CD14-positive monocyte (primary cell): ENCODE results near the gene THRB. TPM values are rescaled to one million over a fixed set of nuclear protein-coding genes. Genes with fewer than 3 reads are reported as not detected.

Experiments
- DNase-seq, 3 donors: peaks; one replicate each; pipeline ENCODE4 v3.0.0-alpha.2; 2011 to 2022
- H2AFZ ChIP-seq: 2 replicates; pipeline ENCODE4 v1.6.0; 2012; ENCODE audit warnings: mild to moderate bottlenecking, low read depth, low read length, inconsistent platforms; ENCODE audit not compliant: insufficient read depth, poor library complexity, severe bottlenecking
- H3K27ac ChIP-seq, 2 donors: 1 replicate in 1 of 2; 2 replicates in 1 of 2; pipeline ENCODE4 v1.5.1; 2012 to 2013; ENCODE audit warnings: low read length in 2 of 2, control low read depth in 1 of 2, inconsistent platforms in 1 of 2, low read depth in 1 of 2, mild to moderate bottlenecking in 1 of 2
- H3K27me3 ChIP-seq, 2 donors: one replicate each; pipeline versions ENCODE4 v1.6.0 to v1.6.1; 2011 to 2013; ENCODE audit warnings: low read length in 2 of 2; ENCODE audit not compliant: control insufficient read depth in 2 of 2, insufficient read depth in 2 of 2
- H3K36me3 ChIP-seq, 2 donors: replicated peaks in 1 of 2; 1 replicate in 1 of 2; 2 replicates in 1 of 2; pipeline versions ENCODE4 v1.5.1 to v1.6.1; 2012 to 2013; ENCODE audit warnings: low read length in 2 of 2, control low read depth in 1 of 2, inconsistent platforms in 1 of 2, mild to moderate bottlenecking in 1 of 2; ENCODE audit not compliant: insufficient read depth in 2 of 2, control insufficient read depth in 1 of 2
- H3K4me1 ChIP-seq, 2 donors: 1 replicate in 1 of 2; 2 replicates in 1 of 2; pipeline versions ENCODE4 v1.5.1 to v1.6.1; 2012 to 2013; ENCODE audit warnings: low read length in 2 of 2, control low read depth in 1 of 2, inconsistent platforms in 1 of 2, mild to moderate bottlenecking in 1 of 2, moderate library complexity in 1 of 2; ENCODE audit not compliant: insufficient read depth in 2 of 2, control insufficient read depth in 1 of 2
- H3K4me2 ChIP-seq: replicated peaks from 2 replicates; pipeline ENCODE3; 2012; ENCODE audit warnings: low read length, moderate library complexity, mild to moderate bottlenecking; ENCODE audit not compliant: poor library complexity, severe bottlenecking; ENCODE audit errors: extremely low read depth
- H3K4me3 ChIP-seq, 3 experiments: fragments of 200-600 bp in 1 of 3; sonication (generic) in 1 of 3; replicated peaks in 1 of 3; 1 replicate in 2 of 3; 2 replicates in 1 of 3; pipeline ENCODE4 v1.5.1; 2011 to 2013; ENCODE audit warnings: low read length in 3 of 3, mild to moderate bottlenecking in 3 of 3, control low read depth in 2 of 3, low read depth in 2 of 3, inconsistent platforms in 1 of 3, moderate library complexity in 1 of 3
- H3K79me2 ChIP-seq: 2 replicates; pipeline ENCODE4 v1.6.0; 2012; ENCODE audit warnings: mild to moderate bottlenecking, control low read depth, inconsistent platforms, low read length, moderate library complexity; ENCODE audit not compliant: insufficient read depth
- H3K9ac ChIP-seq: 2 replicates; pipeline ENCODE4 v1.6.0; 2017; ENCODE audit warnings: low read length, mild to moderate bottlenecking; ENCODE audit not compliant: insufficient read depth, poor library complexity, severe bottlenecking
- H3K9me3 ChIP-seq, 2 donors: replicated peaks in 1 of 2; 1 replicate in 1 of 2; 2 replicates in 1 of 2; pipeline versions ENCODE4 v1.5.1 to v1.6.1; 2012 to 2013; ENCODE audit warnings: low read length in 2 of 2, control low read depth in 1 of 2; ENCODE audit not compliant: control insufficient read depth in 1 of 2, insufficient read depth in 1 of 2
- H4K20me1 ChIP-seq: 2 replicates; pipeline ENCODE4 v1.6.0; 2012; ENCODE audit warnings: mild to moderate bottlenecking, low read length, control low read depth, moderate library complexity; ENCODE audit not compliant: insufficient read depth
- H3K27ac Mint-ChIP-seq, 7 donors: one replicate each; pipeline ENCODE4 v1.8.0; 2020; ENCODE audit warnings: mild to moderate bottlenecking in 7 of 7, mixed read lengths in 7 of 7, moderate library complexity in 6 of 7, inconsistent platforms in 2 of 7
- H3K27me3 Mint-ChIP-seq, 3 donors: one replicate each; pipeline ENCODE4 v1.8.0; 2021 to 2022; ENCODE audit warnings: low read depth in 3 of 3, mild to moderate bottlenecking in 3 of 3, mixed read lengths in 3 of 3, moderate library complexity in 3 of 3, inconsistent platforms in 1 of 3
- H3K36me3 Mint-ChIP-seq, 2 donors: one replicate each; pipeline ENCODE4 v1.8.0; 2020; ENCODE audit warnings: mixed read lengths in 2 of 2, inconsistent platforms in 1 of 2, mild to moderate bottlenecking in 1 of 2
- H3K4me1 Mint-ChIP-seq: one replicate; pipeline ENCODE4 v1.8.0; 2020; ENCODE audit warnings: mild to moderate bottlenecking, mixed read lengths
- H3K4me3 Mint-ChIP-seq, 2 donors: one replicate each; pipeline ENCODE4 v1.8.0; 2020; ENCODE audit warnings: mild to moderate bottlenecking in 2 of 2, mixed read lengths in 2 of 2, moderate library complexity in 1 of 2
- H3K9me3 Mint-ChIP-seq, 7 donors: one replicate each; pipeline ENCODE4 v1.8.0; 2020 to 2022; ENCODE audit warnings: mixed read lengths in 7 of 7, mild to moderate bottlenecking in 6 of 7, moderate library complexity in 6 of 7, inconsistent platforms in 2 of 7
- WGBS: methylation state at CpG from one replicate; pipeline ENCODE4 v1.1.5; 2013; ENCODE audit warnings: missing lambda C conversion rate; ENCODE audit not compliant: insufficient coverage; 5-methylcytosine and 5-hydroxymethylcytosine counted together
- intact Hi-C, 2 donors: fragments of 100-400 bp; cut with micrococcal nuclease; formaldehyde crosslinking; loops; one replicate each; pipeline versions ENCODE4 v1.15.0 to v1.15.1; 2023
- polyA plus RNA-seq, 3 donors: library from polyadenylated mRNA; depleted of rRNA in 1 of 3; unstranded in 2 of 3; stranded (reverse) in 1 of 3; fragments of 300-500 nt in 2 of 3; fragments of >200 nt in 1 of 3; fragmentation: Illumina TruSeq in 2 of 3; gene quantifications; 1 replicate in 2 of 3; 2 replicates in 1 of 3; pipeline ENCODE4 v1.2.3, GENCODE V29; 2012 to 2021
- TF ChIP-seq, protein P1 (sequence below): fragments of 200-600 bp; IDR thresholded peaks from one replicate; pipeline ENCODE4 v1.8.0; 2022; ENCODE audit warnings: antibody characterized with exemption, mild to moderate bottlenecking

The THRB gene
- polyA plus RNA-seq, 3 donors: 0.05 TPM; not detected in 2

DNA sequence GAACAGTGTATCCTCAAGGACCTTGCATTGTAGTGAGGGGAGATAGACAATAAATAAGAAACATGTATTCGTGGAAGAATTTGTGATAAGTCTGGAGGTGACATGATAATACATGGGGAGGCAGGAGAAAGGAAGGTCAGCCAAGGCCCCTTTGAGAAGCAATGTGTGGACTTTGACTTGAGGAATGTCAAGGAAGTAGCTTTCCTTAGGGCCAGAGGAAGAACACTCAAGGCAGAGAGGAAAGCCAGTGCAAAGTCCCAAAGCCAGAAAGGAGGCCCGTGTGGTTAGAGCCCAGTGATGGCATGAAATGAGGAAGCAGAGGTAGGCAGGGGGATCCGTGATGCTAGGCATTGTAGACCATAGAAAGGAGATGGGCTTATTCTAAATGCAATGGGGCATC is 357.3 kb downstream of the THRB start:
- H3K9me3 Mint-ChIP-seq: peaks cover 0 to 1% (median 0%) of the 10 kb centered on the region in 7 donors
- no peak overlapping the region for H3K4me2 ChIP-seq
- TF ChIP-seq, protein P1, sequence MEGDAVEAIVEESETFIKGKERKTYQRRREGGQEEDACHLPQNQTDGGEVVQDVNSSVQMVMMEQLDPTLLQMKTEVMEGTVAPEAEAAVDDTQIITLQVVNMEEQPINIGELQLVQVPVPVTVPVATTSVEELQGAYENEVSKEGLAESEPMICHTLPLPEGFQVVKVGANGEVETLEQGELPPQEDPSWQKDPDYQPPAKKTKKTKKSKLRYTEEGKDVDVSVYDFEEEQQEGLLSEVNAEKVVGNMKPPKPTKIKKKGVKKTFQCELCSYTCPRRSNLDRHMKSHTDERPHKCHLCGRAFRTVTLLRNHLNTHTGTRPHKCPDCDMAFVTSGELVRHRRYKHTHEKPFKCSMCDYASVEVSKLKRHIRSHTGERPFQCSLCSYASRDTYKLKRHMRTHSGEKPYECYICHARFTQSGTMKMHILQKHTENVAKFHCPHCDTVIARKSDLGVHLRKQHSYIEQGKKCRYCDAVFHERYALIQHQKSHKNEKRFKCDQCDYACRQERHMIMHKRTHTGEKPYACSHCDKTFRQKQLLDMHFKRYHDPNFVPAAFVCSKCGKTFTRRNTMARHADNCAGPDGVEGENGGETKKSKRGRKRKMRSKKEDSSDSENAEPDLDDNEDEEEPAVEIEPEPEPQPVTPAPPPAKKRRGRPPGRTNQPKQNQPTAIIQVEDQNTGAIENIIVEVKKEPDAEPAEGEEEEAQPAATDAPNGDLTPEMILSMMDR: no peak

DNA sequence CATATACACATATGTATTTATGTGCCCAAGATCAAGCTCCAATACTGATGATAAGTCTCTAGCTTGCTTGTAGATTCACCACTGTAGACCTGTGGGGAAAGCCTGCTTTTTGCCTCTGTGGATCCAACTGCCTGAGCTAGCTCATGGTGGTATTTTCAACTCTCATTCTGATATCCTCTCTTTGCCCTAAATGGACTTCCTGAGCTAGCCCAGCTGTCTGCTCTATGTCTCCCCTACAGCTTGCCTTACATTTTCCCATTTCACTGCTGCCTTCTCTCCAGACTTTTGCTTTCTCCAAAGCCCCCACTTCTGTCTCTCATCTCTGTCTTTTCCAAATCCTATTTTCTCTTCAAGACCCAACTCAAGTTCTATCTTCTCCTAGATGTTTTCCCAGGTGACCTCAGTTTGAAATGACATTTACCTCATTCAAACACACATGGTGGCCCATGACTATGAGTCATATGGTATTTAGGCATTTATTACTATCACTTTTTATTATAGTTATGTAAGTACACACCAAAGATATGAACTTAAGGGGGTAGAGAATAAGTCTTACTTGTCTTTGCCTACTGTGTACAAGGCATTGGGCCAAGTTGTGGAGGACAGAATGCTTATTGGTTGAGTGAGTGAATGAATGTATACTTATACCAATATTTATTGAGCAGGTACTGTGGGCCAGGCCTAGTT is 357.9 kb downstream of the THRB start:
- Histone ChIP-seq H3K4me1 (no peaks in the 10 kb centered on the region), H3K9me3 (no peaks in the 10 kb centered on the region), H3K9ac (no peak overlapping the region), H3K36me3 (no peaks in the 10 kb centered on the region), H2AFZ (no peak overlapping the region), H4K20me1 (no peaks in the 10 kb centered on the region), H3K27me3 (no peaks in the 10 kb centered on the region), H3K79me2 (no peaks in the 10 kb centered on the region), H3K4me3 (no peak overlapping the region), H3K4me2 (no peak overlapping the region), H3K27ac (no peak overlapping the region)
- no peaks in the 10 kb centered on the region for H3K36me3 Mint-ChIP-seq
- H3K4me3 Mint-ChIP-seq: no peak overlapping the region
- TF ChIP-seq, protein P1: no peak
- no peak for DNase-seq
- H3K4me1 Mint-ChIP-seq: peaks cover 2% of the 10 kb centered on the region
- peaks cover 0 to 1% (median 0%) of the 10 kb centered on the region in 7 donors for H3K9me3 Mint-ChIP-seq
- no peak overlapping the region for H3K27ac Mint-ChIP-seq
- peaks cover 0 to 4% (median 0%) of the 10 kb centered on the region in 3 donors for H3K27me3 Mint-ChIP-seq
- intact Hi-C loops: no loop called here

More for the DNA sequence above, 357.3 kb downstream of the THRB start:
- Histone ChIP-seq H4K20me1 (no peaks in the 10 kb centered on the region), H3K9ac (no peak overlapping the region), H3K27me3 (no peaks in the 10 kb centered on the region), H3K4me1 (no peaks in the 10 kb centered on the region), H3K79me2 (no peaks in the 10 kb centered on the region), H3K9me3 (no peaks in the 10 kb centered on the region), H3K27ac (no peak overlapping the region), H3K36me3 (no peaks in the 10 kb centered on the region), H3K4me3 (no peak overlapping the region), H2AFZ (no peak overlapping the region)
- DNase-seq: no peak
- Mint-ChIP-seq H3K4me1 (peaks cover 2% of the 10 kb centered on the region), H3K4me3 (no peak overlapping the region), H3K27me3 (peaks cover 0 to 4% (median 0%) of the 10 kb centered on the region in 3 donors), H3K36me3 (no peaks in the 10 kb centered on the region), H3K27ac (no peak overlapping the region)
- WGBS: 77% methylated on average over 3 of the region's 3 CpGs
- intact Hi-C loops: no loop called here
